ENCODE measurements around the gene DDX50.
"Not testable (repeated sequence)": the region's sequence is repeated elsewhere in the genome, so short reads cannot be mapped to it uniquely, and the experiment has no call there.

The DDX50 gene

GRCh38 chr10:68901105-68901927 lies at the start of gene DDX50:
Gene DDX50, plus strand, starts transcription at chr10:68901315. Its CDS starts 70 bp downstream, at chr10:68901385.
- Mint-ChIP-seq H3K4me3 (peak within 1 kb of the TSS; percentile 98), H3K27ac (peak within 1 kb of the TSS; percentile 99), H3K9me3 (no peaks in the 10 kb centered on the region), H3K27me3 (no peaks in the 10 kb centered on the region), H3K36me3 (ENCODE audit: low read depth) (peaks cover 50% of the 10 kb centered on the region), H3K4me1 (ENCODE audit: low read depth) (peaks cover 47% of the 10 kb centered on the region)
- DNase-seq, result peak; percentile 96

GRCh38 chr10:68856352-68856751 lies 44.8 kb upstream of the DDX50 start:
- H3K27me3 Mint-ChIP-seq, result no peaks in the 10 kb centered on the region
- no peaks in the 10 kb centered on the region for H3K4me1 Mint-ChIP-seq (ENCODE audit: low read depth)

GRCh38 chr10:68857005-68857404 lies 44.1 kb upstream of the DDX50 start:
- no peaks in the 10 kb centered on the region for H3K27me3 Mint-ChIP-seq
- no peak for DNase-seq
- peaks cover 4% of the 10 kb centered on the region for H3K36me3 Mint-ChIP-seq (ENCODE audit: low read depth)
- H3K9me3 Mint-ChIP-seq, result peaks cover 24% of the 10 kb centered on the region
- H3K4me3 Mint-ChIP-seq, result no peak overlapping the region
- H3K4me1 Mint-ChIP-seq (ENCODE audit: low read depth), result no peaks in the 10 kb centered on the region
- no peak overlapping the region for H3K27ac Mint-ChIP-seq

More at GRCh38 chr10:68856352-68856751, 44.8 kb upstream of the DDX50 start:
- H3K36me3 Mint-ChIP-seq (ENCODE audit: low read depth), result peaks cover 4% of the 10 kb centered on the region
- H3K27ac Mint-ChIP-seq, result no peak overlapping the region
- peaks cover 18% of the 10 kb centered on the region for H3K9me3 Mint-ChIP-seq
- no peak for DNase-seq
- H3K4me3 Mint-ChIP-seq, result no peak overlapping the region

- peaks cover 3% of the 10 kb centered on the region for H3K4me1 Mint-ChIP-seq (ENCODE audit: low read depth)
- H3K4me3 Mint-ChIP-seq, result no peak overlapping the region
- H3K36me3 Mint-ChIP-seq (ENCODE audit: low read depth), result peaks cover 4% of the 10 kb centered on the region
- peaks cover 33% of the 10 kb centered on the region for H3K9me3 Mint-ChIP-seq
- DNase-seq, result no peak
- H3K27ac Mint-ChIP-seq, result no peak overlapping the region
- no peaks in the 10 kb centered on the region for H3K27me3 Mint-ChIP-seq
Observed at GRCh38 chr10:68861253-68861652, 39.9 kb upstream of the DDX50 start.

GRCh38 chr10:68864611-68865010 lies 36.5 kb upstream of the DDX50 start:
- peaks cover 29% of the 10 kb centered on the region for H3K9me3 Mint-ChIP-seq
- H3K4me1 Mint-ChIP-seq (ENCODE audit: low read depth), result peaks cover 6% of the 10 kb centered on the region
- no peak overlapping the region for H3K27ac Mint-ChIP-seq
- H3K27me3 Mint-ChIP-seq, result no peaks in the 10 kb centered on the region
- H3K4me3 Mint-ChIP-seq, result no peak overlapping the region
- DNase-seq, result no peak
- H3K36me3 Mint-ChIP-seq (ENCODE audit: low read depth), result peaks cover 4% of the 10 kb centered on the region

GRCh38 chr10:68868173-68868572 lies 32.9 kb upstream of the DDX50 start:
- not testable (repeated sequence) for H3K36me3 Mint-ChIP-seq (ENCODE audit: low read depth); DNase-seq; H3K9me3 Mint-ChIP-seq; H3K4me3 Mint-ChIP-seq; H3K27me3 Mint-ChIP-seq; H3K27ac Mint-ChIP-seq
- peaks cover 22% of the 10 kb centered on the region for H3K4me1 Mint-ChIP-seq (ENCODE audit: low read depth)

GRCh38 chr10:68869623-68870022 lies 31.5 kb upstream of the DDX50 start:
- no peak overlapping the region for H3K4me3 Mint-ChIP-seq

GRCh38 chr10:68870061-68870460 lies 31.1 kb upstream of the DDX50 start:
- no peak for DNase-seq
- Mint-ChIP-seq H3K4me1 (ENCODE audit: low read depth) (peaks cover 22% of the 10 kb centered on the region), H3K27me3 (no peaks in the 10 kb centered on the region), H3K9me3 (no peaks in the 10 kb centered on the region), H3K36me3 (ENCODE audit: low read depth) (no peaks in the 10 kb centered on the region), H3K27ac (no peak overlapping the region), H3K4me3 (no peak overlapping the region)

More at GRCh38 chr10:68869623-68870022, 31.5 kb upstream of the DDX50 start:
- DNase-seq, result no peak
- no peaks in the 10 kb centered on the region for H3K36me3 Mint-ChIP-seq (ENCODE audit: low read depth)
- H3K27ac Mint-ChIP-seq, result peak overlapping the region; percentile 32
- H3K27me3 Mint-ChIP-seq, result no peaks in the 10 kb centered on the region
- peaks cover 22% of the 10 kb centered on the region for H3K4me1 Mint-ChIP-seq (ENCODE audit: low read depth)
- H3K9me3 Mint-ChIP-seq, result no peaks in the 10 kb centered on the region

GRCh38 chr10:68870545-68871104 lies 30.5 kb upstream of the DDX50 start:
- H3K9me3 Mint-ChIP-seq, result no peaks in the 10 kb centered on the region
- no peaks in the 10 kb centered on the region for H3K27me3 Mint-ChIP-seq
- H3K27ac Mint-ChIP-seq, result peak overlapping the region; percentile 64
- H3K4me1 Mint-ChIP-seq (ENCODE audit: low read depth), result peaks cover 22% of the 10 kb centered on the region
- DNase-seq, result no peak
- H3K36me3 Mint-ChIP-seq (ENCODE audit: low read depth), result no peaks in the 10 kb centered on the region
- no peak overlapping the region for H3K4me3 Mint-ChIP-seq

- peaks cover 20% of the 10 kb centered on the region for H3K4me1 Mint-ChIP-seq (ENCODE audit: low read depth)
- no peak overlapping the region for H3K4me3 Mint-ChIP-seq
- H3K9me3 Mint-ChIP-seq, result no peaks in the 10 kb centered on the region
- H3K27ac Mint-ChIP-seq, result peak overlapping the region; percentile 66
- H3K36me3 Mint-ChIP-seq (ENCODE audit: low read depth), result no peaks in the 10 kb centered on the region
- DNase-seq, result no peak
- no peaks in the 10 kb centered on the region for H3K27me3 Mint-ChIP-seq
Observed at GRCh38 chr10:68871105-68871711, 29.9 kb upstream of the DDX50 start.

GRCh38 chr10:68871731-68872342 lies 29.3 kb upstream of the DDX50 start:
- Mint-ChIP-seq H3K4me3 (no peak overlapping the region), H3K4me1 (ENCODE audit: low read depth) (peaks cover 18% of the 10 kb centered on the region), H3K36me3 (ENCODE audit: low read depth) (no peaks in the 10 kb centered on the region), H3K27me3 (no peaks in the 10 kb centered on the region), H3K27ac (peak overlapping the region; percentile 55), H3K9me3 (no peaks in the 10 kb centered on the region)
- DNase-seq, result no peak

GRCh38 chr10:68876246-68877138 lies 24.6 kb upstream of the DDX50 start:
- Mint-ChIP-seq H3K36me3 (ENCODE audit: low read depth) (no peaks in the 10 kb centered on the region), H3K27me3 (no peaks in the 10 kb centered on the region), H3K27ac (no peak overlapping the region), H3K4me1 (ENCODE audit: low read depth) (no peaks in the 10 kb centered on the region), H3K4me3 (no peak overlapping the region), H3K9me3 (no peaks in the 10 kb centered on the region)
- no peak for DNase-seq

GRCh38 chr10:68877482-68878110 lies 23.5 kb upstream of the DDX50 start:
- no peaks in the 10 kb centered on the region for H3K9me3 Mint-ChIP-seq
- no peaks in the 10 kb centered on the region for H3K4me1 Mint-ChIP-seq (ENCODE audit: low read depth)
- H3K36me3 Mint-ChIP-seq (ENCODE audit: low read depth), result no peaks in the 10 kb centered on the region
- H3K27ac Mint-ChIP-seq, result no peak overlapping the region
- no peak for DNase-seq
- H3K27me3 Mint-ChIP-seq, result no peaks in the 10 kb centered on the region
- H3K4me3 Mint-ChIP-seq, result no peak overlapping the region

Measured in activated T-cell treated with anti-CD3 and anti-CD28 coated beads, Interleukin-2, amount 50 U/mL, for 24 hours (primary cell).